ENCODE data around the gene MAPK8IP2. TPM values are rescaled to one million over a fixed set of nuclear protein-coding genes. Genes with fewer than 3 reads are reported as not detected.
"Not testable (repeated sequence)": the region's sequence is repeated elsewhere in the genome, so short reads cannot be mapped to it uniquely, and the experiment has no call there.

Gene MAPK8IP2
- total and polyA plus RNA-seq, 2 of the 13 experiments (the other 11 are each of a cell fraction or from before 2014, with no cell fraction given), result 1.3 to 2.6 TPM

- TF ChIP-seq HMGXB4 (CRISPR knock-in tag; IDR thresholded peaks at IDR 0.05; ENCODE audit: borderline replicate concordance in 1 of 2, low read depth in 1 of 2) (0 out of 4 replicates have a peak, but pooled peaks of 1 of the 2 experiments have one; percentile 18), BCL6 (CRISPR knock-in tag; IDR thresholded peaks at IDR 0.05) (peak; percentile 56), HDAC2 (CRISPR knock-in tag; IDR thresholded peaks at IDR 0.05) (peak; percentile 44; the same call in 1 of the 2 replicates), GFI1 (CRISPR knock-in tag; IDR thresholded peaks at IDR 0.05; ENCODE audit: borderline replicate concordance) (peak; percentile 82), ZNF766 (CRISPR knock-in tag; IDR thresholded peaks at IDR 0.05; ENCODE audit: borderline replicate concordance) (peak; percentile 98), SNAPC2 (CRISPR knock-in tag; IDR thresholded peaks at IDR 0.05) (peak; percentile 29; the same call in 1 of the 2 replicates), ARID5B (CRISPR knock-in tag; IDR thresholded peaks at IDR 0.05) (peak; percentile 50), IRX3 (CRISPR knock-in tag; IDR thresholded peaks at IDR 0.05; ENCODE audit: borderline replicate concordance, low read depth) (0 out of 2 replicates have a peak, but pooled peaks have one; percentile 35), RCOR2 (CRISPR knock-in tag; IDR thresholded peaks at IDR 0.05) (peak; percentile 38; the same call in 1 of the 2 replicates), EP300 (IDR thresholded peaks at IDR 0.05; ENCODE audit: low read depth in 2 of 2, low read length in 2 of 2) (peak in 1 of 2 experiments; percentile 58; a peak in 1 of 4 replicates), NR2F6 (IDR thresholded peaks at IDR 0.05) (peak; percentile 69), NR2F6 (CRISPR knock-in tag; IDR thresholded peaks at IDR 0.05) (peak; percentile 77), SALL1 (CRISPR knock-in tag; IDR thresholded peaks at IDR 0.05) (peak; percentile 32; the same call in 1 of the 2 replicates), MTA1 (CRISPR knock-in tag; IDR thresholded peaks at IDR 0.05; ENCODE audit: borderline replicate concordance) (peak; percentile 62), IKZF5 (CRISPR knock-in tag; IDR thresholded peaks at IDR 0.05) (peak; percentile 47; the same call in 1 of the 2 replicates), HDAC1 (CRISPR knock-in tag; IDR thresholded peaks at IDR 0.05) (peak; percentile 43; the same call in 1 of the 2 replicates), NONO (CRISPR knock-in tag; conservative IDR thresholded peaks at IDR 0.05) (0 out of 2 replicates have a peak, but pooled peaks have one; percentile 2), TARDBP (CRISPR knock-in tag; IDR thresholded peaks at IDR 0.05) (peak; percentile 80), ARNTL (CRISPR knock-in tag; IDR thresholded peaks at IDR 0.05) (0 out of 2 replicates have a peak, but pooled peaks have one; percentile 37), RXRB (CRISPR knock-in tag; IDR thresholded peaks at IDR 0.05; ENCODE audit: borderline replicate concordance) (peak; percentile 51; the same call in 1 of the 2 replicates), THRA (CRISPR knock-in tag; IDR thresholded peaks at IDR 0.05; ENCODE audit: borderline replicate concordance) (peak; percentile 39; the same call in 1 of the 2 replicates)
- not testable (repeated sequence) for TF ChIP-seq EP300 (CRISPR knock-in tag; IDR thresholded peaks at IDR 0.05; ENCODE audit: borderline replicate concordance); NONO (IDR thresholded peaks at IDR 0.05)
Observed at GRCh38 chr22:50640296-50640695, 39.7 kb downstream of the MAPK8IP2 start (continued).
